T follicular helper cell (primary cell): ENCODE measurements around the gene ITGA3.
"Not testable (repeated sequence)": the region's sequence is repeated elsewhere in the genome, so short reads cannot be mapped to it uniquely, and the experiment has no call there.

ENCODE experiments used
- DNase-seq: peaks from one replicate; pipeline ENCODE4 v3.0.0-alpha.2; 2020; ENCODE audit warnings: low read depth

ITGA3 gene

GRCh38 chr17:50035421-50035879 lies 20.5 kb upstream of the ITGA3 start:
- DNase-seq: no peak

DNA sequence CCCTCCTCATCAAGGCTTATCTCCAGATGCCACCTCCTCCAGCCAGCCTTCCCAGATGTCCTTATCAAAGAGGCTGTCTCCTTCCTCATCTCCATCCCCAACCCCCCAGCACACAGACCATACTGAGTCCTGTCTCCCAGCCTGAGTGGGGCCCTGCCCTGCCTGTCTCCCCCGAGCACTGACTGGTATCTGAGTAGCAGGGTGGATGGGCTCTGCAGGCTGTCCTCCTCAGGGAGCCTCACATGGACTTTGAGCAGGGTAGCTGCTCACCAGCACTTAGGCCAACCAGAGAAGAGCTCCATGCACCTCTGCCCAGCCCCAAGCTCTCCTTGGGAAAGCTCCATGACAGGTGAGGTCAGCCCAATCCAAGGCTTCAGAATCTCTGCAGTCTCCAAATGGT lies 20.0 kb upstream of the ITGA3 start:
- DNase-seq: no peak

DNA sequence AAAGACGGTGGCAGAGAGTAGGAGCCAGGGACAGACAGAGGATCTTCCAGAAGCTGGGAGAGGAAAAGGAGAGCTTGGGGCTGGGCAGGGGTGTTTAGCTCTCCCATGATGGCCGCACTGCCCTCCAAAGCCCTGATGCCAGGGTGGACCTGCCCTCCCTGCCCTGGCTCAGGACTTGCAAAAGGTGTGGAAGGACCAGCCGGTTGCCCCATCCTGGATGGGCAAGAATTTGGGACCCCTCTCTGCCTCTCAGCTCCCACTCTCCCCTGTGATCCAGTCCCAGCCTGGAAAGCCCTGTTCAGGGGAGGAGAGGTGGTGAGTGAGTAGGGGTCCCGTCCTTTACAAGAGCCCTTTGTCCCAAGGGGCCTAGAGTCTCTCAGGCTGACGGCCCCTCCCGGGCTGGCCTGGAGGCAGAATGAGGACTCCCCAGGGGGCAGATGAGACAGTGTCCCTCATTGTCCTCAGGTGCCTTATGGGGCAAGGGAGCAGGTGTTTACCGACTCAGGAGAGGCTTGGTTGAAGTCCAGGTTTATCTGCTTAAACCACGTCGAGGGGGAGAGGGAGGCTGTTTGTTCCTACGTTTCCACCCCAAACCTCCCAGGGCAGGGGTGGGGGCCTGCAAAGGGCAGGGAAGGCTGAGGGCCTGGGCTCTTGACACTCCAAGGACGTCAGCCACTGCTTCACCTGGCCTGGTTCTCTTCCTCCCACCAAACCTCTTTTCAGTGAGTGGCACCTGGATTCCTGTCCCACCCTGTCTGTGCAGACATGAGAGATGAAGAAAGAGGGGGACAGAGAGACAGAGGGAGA lies 19.3 kb upstream of the ITGA3 start:
- no peak for DNase-seq

- DNase-seq: no peak
Observed at GRCh38 chr17:50037321-50038107, 18.4 kb upstream of the ITGA3 start.

- DNase-seq: no peak
Observed at GRCh38 chr17:50039058-50039457, 16.9 kb upstream of the ITGA3 start.

- not testable (repeated sequence) for DNase-seq
Observed at GRCh38 chr17:50040496-50040895, 15.4 kb upstream of the ITGA3 start.

DNA sequence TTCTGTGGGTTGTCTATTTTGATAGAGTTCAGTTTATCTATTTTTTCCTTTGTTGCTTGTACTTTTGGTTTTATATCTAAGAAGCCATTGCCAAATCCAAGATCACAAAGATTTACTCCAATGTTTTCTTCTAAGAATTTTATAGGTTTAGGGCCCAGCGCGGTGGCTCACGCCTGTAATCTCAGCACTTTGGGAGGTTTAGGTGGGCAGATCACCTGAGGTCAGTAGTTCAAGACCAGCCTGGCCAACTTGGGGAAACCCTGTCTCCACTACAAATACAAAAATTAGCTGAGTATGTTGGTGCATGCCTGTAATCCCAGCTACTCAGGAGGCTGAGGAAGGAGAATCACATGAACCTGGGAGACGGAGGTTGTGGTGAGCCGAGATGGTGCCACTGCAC lies 13.7 kb upstream of the ITGA3 start:
- DNase-seq: no peak

- DNase-seq: no peak
Observed at GRCh38 chr17:50043290-50044148, 12.4 kb upstream of the ITGA3 start.

DNA sequence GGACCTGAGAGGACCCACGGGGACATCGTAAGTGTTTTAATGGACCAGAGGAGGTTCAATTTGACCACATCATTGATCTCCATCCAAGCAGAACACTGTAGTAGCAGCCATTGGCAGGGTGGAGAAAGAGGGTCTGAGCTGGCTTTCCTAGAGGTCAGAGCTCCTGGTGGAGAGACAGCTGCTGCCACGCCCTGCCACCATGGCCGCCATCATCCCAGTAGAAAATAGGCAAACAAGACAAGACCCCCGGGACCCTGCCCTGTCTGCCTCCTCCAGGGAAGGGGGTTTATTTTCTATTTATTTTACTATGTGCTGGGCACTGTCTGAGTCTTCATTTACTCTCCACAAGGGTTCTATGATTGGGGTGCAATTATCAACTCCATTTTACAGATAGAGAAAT lies 11.4 kb upstream of the ITGA3 start:
- no peak for DNase-seq

GRCh38 chr17:50045154-50045553 lies 10.8 kb upstream of the ITGA3 start:
- no peak for DNase-seq

DNA sequence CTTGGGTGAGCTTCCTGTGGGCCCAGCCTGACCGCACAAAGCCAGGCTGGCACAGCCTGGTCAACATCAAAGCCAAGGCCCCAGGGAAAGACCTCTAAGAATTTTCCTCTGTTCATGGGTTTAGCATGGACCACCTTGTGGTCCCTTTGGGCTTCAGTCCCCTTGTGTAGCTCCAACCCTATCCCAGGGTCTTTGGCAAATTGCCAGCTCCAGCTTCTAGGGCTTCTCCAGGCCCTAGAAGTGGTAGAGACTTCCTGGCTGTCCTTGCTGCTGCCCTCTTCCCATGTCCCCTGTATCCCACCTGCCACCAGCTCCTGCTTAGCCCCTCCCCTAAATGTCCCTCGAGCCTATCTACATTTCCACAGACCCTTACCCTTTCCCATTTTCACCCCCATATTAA lies 9.7 kb upstream of the ITGA3 start:
- no peak for DNase-seq

DNA sequence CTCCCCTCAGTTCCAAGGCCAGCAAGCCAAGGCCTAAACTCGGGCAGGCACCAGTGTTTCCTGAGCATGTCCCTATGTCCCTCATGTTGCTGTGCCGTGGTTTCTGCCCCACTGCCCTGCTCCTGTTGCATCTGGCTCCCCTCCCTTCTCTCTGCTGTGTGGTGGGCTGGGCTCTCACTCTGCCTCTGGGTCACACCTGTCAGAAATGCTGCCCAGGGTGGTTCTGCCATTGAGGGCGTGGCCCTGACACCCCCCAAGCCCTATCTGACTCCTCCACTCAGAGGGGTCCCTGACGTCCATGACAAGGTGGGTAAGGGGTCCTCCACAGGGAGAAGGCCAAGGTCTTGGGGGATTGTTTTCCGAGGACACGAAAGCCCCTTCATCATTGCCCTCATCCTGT lies 9.2 kb upstream of the ITGA3 start:
- DNase-seq: no peak

- DNase-seq: no peak
Observed at GRCh38 chr17:50047083-50047482, 8.8 kb upstream of the ITGA3 start.

GRCh38 chr17:50047488-50048126 lies 8.3 kb upstream of the ITGA3 start:
- DNase-seq: no peak

GRCh38 chr17:50048146-50048720 lies 7.7 kb upstream of the ITGA3 start:
- no peak for DNase-seq

DNA sequence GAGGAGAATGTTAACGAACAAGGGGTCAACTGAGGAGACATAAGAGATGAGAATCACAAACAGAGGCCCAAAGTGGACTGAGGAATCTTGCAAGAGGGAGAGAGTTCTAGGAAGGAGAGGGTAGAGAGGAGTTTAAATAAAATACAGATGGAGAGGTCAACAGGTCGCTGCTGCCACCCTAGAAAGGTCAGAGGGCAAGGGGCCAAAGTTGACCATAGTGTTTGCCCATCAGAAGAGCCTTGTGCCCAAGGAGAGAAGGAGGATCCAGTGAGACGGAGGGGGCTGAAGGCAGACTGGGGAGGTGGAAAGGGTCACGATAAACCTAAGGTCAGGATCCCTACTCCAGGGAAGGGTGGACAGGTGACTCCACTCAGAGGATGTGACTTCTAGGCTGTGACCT lies 6.9 kb upstream of the ITGA3 start:
- DNase-seq: no peak

DNA sequence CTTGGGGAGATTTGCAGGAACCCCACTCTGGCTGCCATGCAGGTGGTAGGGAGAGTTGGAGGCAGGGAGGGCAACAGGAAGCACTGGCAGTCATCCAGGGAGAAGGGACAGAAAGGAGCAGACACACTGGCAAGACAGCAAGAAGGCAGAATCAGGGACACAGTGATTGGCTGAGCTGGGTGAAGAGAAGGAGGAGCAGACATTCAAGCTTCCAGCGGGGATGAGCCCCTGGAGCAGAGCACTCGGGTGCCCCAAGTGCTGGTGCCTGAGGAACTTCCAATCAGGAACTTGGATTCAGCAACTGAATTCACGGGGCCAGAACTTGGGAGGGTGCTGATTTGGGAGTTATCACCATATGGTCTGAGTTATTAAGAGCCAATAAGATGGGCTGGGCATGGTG lies 6.3 kb upstream of the ITGA3 start:
- DNase-seq: no peak

DNA sequence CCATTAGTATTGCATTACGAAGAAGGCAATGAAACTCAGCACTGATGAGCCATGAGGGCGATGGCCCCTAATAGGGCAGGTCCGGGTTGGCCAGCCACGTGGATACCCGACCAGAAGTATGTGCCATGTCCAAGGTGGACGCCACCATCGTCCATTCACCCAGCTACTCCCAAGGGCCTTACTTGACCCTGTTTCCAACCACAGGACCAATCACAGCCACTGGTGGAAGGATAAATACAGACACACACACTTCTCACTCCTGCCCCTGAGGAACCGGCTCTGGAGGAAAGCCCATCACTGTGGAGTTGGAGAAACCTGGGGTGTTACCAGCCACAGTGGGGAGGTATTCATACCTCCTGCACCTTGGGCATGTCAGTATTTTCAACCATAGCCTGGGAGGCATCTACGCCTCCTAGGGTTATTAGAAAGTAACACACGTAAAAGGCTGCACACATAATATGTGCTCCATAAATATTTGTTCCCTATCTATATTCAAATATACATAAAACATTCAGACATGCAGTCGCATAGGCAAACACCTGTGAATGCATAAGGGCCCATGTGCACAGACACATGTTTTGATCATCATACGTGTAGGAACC lies 5.4 kb upstream of the ITGA3 start:
- DNase-seq: no peak

DNA sequence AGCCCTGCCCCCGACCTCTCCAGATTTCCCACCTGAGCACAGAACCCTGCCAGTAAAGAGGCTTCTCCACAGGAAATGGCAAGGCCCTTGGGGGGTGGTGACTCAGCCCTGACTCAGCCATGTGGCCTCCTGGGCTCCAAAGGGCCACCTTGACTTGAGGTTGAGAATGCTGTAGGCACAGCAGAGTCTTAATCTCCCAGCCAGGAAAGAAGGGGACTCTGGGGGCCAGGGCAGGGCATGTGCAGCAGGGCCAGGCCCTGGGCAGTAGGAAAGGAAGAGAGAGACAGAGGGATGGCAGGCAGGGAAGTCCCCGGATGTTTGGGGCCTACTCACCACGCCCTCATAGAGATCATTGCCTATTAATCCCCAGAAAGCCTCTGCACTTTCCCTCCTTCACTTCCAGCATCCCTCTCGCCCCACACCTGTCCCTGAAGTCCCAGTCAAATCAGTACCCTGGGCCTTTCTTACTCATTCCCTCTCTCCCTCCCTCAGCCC lies 4.8 kb upstream of the ITGA3 start:
- no peak for DNase-seq

DNA sequence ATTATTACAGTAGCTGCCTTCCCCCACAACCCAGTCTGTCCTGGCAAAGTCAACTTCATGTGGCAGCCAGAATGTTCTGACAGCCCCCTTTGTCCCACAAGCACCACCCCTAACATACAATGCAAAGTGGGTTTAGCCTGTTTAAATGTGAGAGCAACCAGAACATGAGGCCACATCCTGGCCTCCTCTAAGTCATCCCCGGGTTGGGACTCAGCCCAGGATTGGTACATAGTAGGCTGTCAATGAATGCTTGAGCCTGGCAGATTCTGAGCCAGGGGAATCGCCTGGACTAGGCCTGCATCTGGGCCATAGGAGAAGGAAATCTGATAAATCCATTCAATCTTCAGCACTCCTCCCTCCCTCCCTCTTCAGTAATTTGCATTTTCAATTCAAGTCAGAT lies 4.3 kb upstream of the ITGA3 start:
- DNase-seq: no peak

GRCh38 chr17:50052241-50052796 lies 3.6 kb upstream of the ITGA3 start:
- no peak for DNase-seq
